Activated gamma-delta T cell treated with Interleukin-2 at 50 U/mL for 16 hours (primary cell): ENCODE measurements around the gene MEDAG.
"Not testable (repeated sequence)": the region's sequence is repeated elsewhere in the genome, so short reads cannot be mapped to it uniquely, and the experiment has no call there.

Experiments
- DNase-seq: peaks from one replicate; pipeline ENCODE4 v3.0.0-alpha.2; 2020

Gene MEDAG

GRCh38 chr13:30910676-30911075 is 4.6 kb downstream of the MEDAG start:
- no peak for DNase-seq

DNA sequence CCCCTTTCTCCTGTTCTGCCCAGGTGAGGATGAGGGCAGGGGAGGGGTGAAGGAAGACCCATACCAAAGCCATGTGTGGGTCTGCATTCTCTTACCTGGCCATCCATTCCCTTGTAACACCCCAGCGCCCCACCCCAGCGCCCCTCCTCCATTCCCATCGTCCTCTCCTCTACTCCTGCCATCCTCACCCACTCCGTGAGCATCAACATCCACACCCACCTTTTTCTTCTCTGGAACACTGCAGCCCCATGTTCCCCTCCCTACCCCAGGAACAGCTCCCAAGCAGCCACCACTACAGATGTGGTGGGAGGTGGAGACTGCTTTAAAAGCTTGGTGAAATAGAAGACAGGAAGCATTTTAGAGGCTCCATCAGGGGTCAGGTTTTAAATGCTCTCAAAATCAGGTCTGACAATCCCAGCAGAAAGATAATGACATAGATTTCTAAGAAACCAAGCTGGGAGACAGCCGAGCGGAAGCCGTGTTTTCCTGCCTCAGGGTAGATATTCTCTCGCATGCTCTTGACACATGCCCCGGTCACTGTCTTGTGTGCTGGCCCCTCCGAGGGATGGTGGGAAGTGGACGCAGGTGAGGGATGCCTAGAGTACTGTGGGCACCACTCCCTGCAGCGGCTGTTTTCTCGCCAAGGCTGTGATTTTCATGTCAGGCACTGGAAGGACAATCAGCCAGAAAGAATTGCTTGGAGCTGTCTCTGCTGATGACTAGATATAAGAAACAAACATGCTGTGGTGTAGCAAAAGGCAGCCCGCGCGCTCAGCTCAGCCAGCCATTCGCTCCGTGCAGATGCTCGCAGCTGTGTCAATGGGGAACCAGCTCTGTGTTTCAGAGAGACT is 9.8 kb downstream of the MEDAG start:
- DNase-seq, result no peak

- no peak for DNase-seq
Measured at GRCh38 chr13:30916991-30917390, 10.9 kb downstream of the MEDAG start.

DNA sequence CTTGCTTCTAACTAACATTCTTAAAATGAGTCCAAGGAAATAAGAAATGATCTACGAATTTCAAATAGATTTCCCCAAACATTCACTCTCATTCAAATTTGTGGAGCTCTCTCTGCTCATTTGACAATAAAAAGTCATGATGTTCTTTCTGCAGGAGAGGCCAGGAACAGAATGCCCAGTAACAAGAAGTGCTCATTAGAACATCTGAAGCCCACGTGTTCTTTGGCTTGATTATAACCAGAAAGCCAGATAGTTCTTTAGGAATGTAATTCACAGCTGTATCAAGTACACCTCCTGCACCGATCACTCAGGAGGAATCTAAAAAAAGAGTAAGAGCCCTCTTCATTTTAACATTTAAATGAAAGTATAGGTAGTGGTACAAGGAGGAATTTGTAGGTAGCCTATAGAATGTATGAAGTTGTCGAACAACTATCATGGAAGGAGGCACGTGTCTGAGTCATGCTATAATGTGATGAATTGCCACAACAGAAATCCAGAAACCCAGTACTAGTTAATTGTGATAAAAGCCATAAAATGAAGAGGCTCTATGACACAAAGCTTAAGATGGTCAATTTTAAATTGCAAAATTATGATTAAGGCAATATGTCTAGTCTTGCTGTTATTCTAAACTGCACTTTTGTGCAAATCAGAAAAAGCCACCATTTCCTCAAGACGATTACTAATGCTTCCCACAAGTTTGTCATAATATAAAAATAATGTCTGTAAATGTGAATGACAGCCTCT is 12.8 kb downstream of the MEDAG start:
- DNase-seq, result no peak

GRCh38 chr13:30920162-30920909 is 14.3 kb downstream of the MEDAG start:
- DNase-seq, result no peak

DNA sequence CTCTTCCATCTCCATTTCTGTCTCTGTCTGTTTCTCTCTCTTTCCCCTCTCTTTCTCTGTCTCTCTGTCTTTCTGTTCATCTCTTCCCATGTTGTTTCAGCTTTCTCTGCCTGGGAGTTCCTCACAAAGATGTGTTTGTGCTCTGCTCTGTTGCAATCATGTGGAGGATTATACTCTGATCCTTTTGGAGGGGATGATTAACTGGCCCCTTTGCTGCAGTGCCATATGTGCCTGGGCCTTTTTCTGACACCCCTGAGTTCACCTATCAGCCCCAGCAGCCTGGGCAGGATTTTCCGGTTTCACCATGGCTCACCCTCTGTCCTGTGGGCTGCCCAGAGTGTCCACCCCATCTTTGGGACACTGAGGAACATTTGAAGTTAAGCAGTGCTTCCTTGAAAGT is 17.3 kb downstream of the MEDAG start:
- DNase-seq, result no peak

- DNase-seq, result no peak
Measured at GRCh38 chr13:30924721-30925120, 18.6 kb downstream of the MEDAG start.

- no peak for DNase-seq
Measured at GRCh38 chr13:30925429-30925828, 19.4 kb downstream of the MEDAG start.

GRCh38 chr13:30926781-30927180 is 20.7 kb downstream of the MEDAG start:
- DNase-seq, result no peak

GRCh38 chr13:30927188-30927587 is 21.1 kb downstream of the MEDAG start:
- not testable (repeated sequence) for DNase-seq

GRCh38 chr13:30927595-30927994 is 21.5 kb downstream of the MEDAG start:
- DNase-seq, result no peak

GRCh38 chr13:30928978-30929377 is 22.9 kb downstream of the MEDAG start:
- DNase-seq, result no peak

DNA sequence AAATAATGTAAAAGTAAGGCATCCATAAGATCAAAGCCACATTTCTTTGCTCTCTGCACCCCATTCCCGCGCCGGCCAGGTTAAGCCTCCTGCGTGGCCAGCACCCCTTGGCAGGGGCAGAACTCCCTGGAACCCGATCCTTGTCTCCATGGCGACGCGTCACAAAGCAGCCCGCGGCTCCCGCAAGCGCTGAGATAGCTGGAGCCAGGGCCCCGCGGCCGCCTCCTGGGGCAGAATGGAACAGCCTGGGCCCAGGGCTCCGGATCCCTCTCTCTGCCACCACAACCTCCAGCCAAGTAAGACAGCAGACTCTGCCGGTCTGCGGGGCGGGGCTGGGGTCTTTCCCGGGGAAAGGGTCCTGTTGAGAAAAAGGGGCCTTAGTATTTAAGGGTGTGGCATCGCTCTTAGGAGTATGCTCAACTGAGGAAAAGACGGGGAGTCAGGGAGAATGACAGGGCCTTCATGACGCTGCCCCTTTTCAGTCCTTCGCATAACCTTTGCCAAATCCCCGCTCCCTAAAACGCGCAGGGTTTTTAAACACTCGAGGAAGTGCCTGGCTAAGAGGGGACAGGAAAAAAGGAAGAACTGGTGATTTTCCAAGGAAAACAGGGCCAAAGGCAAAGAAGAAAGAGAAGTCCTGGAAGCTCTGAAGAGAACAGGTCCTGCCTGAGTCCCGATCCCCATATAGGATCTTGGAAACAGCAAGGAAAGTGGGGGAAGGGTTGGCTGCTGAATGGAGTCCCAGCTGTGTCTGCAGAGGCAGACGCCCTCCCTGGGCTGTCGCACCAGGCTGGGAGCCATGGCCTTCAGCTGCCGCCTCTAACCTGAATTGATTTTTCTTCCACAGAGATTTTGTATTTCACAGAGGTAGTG is 26.6 kb downstream of the MEDAG start, which contains the start of gene TEX26:
TEX26 (plus strand) TSS at position 176 of the 873 bp plus-strand sequence; CDS start at position 236, 60 bp downstream.
- DNase-seq, result no peak

DNA sequence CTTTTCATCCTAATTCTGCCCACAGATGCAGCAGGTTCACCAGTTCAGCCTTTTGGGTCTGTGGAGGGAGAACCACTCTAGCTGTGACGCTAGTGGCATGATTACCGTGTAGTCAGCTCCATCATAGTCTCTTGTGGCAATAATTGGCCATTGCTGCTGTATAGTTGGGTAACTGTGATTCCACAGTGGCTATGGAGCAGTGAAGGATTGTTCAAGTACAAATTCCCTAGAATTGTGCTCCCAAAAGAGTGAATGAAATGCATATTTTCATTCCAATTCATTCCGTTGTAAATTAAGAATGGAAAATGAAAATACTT is 27.2 kb downstream of the MEDAG start:
- DNase-seq, result no peak

DNA sequence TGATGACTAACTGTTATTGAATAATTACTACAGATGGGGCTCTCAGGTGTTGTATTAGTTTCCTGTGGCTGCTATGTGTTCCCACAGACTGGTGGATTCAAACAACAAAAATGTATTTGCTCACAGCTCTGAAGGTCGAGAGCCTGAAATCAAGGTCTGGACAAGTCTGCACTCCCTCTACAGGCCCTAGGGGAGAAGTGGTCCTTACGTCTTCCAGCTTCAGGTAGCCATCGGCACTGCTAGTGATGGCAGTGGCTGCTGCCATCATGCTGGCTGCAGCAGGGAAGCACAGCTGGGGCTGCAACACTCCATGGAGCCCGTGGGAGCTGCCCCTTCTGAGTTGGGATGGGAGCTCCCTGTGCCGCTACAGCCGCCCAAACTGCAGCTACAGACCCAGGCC is 28.3 kb downstream of the MEDAG start:
- DNase-seq, result no peak

DNA sequence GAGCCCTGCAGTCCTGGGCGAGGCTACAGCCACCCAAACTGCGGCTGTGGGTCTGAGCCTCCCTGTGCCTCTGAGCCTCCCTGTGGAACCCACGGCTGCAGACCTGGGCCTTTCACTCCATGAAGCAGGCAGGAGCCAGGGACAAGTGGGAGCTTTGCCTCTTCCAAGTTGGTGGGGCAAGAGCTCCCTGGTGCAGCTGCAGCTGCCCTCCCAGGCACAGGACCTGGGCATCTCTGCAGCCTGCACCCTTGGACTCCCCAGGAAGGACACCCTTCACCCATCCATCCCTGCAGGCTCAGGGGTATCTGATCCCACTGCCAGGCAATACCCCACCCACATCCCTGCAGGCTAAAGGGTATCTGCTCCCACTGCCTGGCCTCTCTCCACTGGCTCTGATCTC is 28.7 kb downstream of the MEDAG start:
- DNase-seq, result no peak

DNA sequence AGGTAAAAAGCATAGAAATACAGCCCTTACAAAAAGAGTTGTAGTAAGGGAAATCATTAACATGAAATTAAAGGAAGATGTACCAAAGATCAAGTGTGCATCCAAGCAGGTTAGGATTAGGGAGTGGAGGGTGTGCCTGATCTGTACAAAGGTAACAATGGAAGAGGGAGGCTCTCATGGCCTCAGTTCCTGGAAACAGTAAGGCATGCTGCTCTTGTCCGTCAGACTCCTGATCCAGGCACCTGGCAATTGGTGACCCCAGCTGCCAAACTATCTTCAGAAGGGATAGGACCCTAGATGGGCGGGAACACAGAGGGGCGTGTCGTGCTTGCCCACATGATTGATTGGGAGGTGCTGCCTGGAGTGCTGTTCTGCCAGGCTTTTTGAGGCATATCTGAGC is 30.9 kb downstream of the MEDAG start:
- no peak for DNase-seq

- no peak for DNase-seq
Measured at GRCh38 chr13:30943881-30944280, 37.8 kb downstream of the MEDAG start.

GRCh38 chr13:30957258-30957943 is 51.3 kb downstream of the MEDAG start:
- no peak for DNase-seq

DNA sequence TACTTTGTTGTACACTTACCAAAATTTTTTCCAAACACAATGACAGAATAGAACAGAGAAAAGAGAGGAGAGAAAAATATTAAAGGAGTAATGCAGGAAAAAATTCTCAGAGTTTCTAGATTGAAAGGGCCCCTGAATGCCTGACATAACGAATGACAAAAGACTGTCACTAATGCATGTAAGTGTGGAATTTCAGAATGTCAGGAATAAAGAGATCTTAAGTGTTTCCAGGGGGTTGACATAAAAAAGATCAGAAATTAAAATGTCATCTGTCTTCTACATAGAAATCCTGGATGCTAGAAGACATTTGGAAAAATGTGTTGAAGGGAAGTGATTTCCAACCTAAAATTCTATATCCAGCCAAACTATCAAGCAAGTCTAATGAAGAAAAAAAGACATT is 53.6 kb downstream of the MEDAG start:
- no peak for DNase-seq

DNA sequence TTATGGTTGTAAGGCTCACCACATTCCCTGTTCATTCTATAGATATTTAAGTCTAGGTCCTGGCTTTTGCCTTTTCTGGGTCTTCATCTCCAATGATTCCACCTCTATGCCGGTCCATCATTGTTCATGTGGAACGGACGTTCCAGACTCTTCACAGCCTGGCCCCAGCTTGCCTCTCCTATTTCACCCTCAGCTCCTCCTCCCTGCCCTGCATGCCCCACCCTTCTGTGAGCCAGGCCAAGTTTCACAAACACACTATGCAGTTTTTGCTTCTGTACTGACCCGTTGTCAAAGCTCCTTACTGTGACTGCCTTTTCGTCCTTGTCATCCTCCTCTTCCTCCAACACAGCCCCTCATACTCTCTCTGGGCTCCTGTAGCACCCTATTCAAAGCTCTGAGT is 57.7 kb downstream of the MEDAG start:
- DNase-seq, result no peak

GRCh38 chr13:30965380-30965779 is 59.3 kb downstream of the MEDAG start:
- DNase-seq, result no peak
